GM12874 (cell line): Measurements from ENCODE around the gene NSUN7.

Experiments used
- CTCF ChIP-seq: IDR thresholded peaks from 2 replicates; pipeline ENCODE4 v1.5.1; 2011; ENCODE audit warnings: low read depth, mild to moderate bottlenecking, control low read depth, low read length, moderate library complexity; ENCODE audit not compliant: insufficient read depth

Gene NSUN7

GRCh38 chr4:40737879-40738278, 11.9 kb upstream of the NSUN7 start:
- TF ChIP-seq CTCF: no peak

GRCh38 chr4:40739347-40739746, 10.4 kb upstream of the NSUN7 start:
- no peak for TF ChIP-seq CTCF

GRCh38 chr4:40744218-40744617, 5.5 kb upstream of the NSUN7 start:
- no peak for TF ChIP-seq CTCF

- no peak for TF ChIP-seq CTCF
Measured at GRCh38 chr4:40745285-40745984, 4.3 kb upstream of the NSUN7 start.

GRCh38 chr4:40747207-40747835, 2.4 kb upstream of the NSUN7 start:
- TF ChIP-seq CTCF: no peak

GRCh38 chr4:40750461-40751258, 905 bp downstream of the NSUN7 start:
- TF ChIP-seq CTCF: no peak

GRCh38 chr4:40755616-40756015, 5.9 kb downstream of the NSUN7 start:
- no peak for TF ChIP-seq CTCF
